Brain microvascular endothelial cell (primary cell): ENCODE results near the gene RGMB.

Source experiments
- DNase-seq: peaks from one replicate; pipeline ENCODE4 v3.0.0-alpha.2; 2020
- H3K27ac ChIP-seq: fragments of 250-450 bp; sonication (Bioruptor Pico); 2 replicates; pipeline ENCODE4 v1.5.1; 2020; ENCODE audit warnings: mild to moderate bottlenecking, moderate library complexity
- H3K27me3 ChIP-seq: fragments of 250-450 bp; sonication (Bioruptor Pico); replicated peaks from 2 replicates; pipeline ENCODE4 v1.5.1; 2020; ENCODE audit warnings: mild to moderate bottlenecking
- H3K36me3 ChIP-seq: fragments of 250-450 bp; sonication (Bioruptor Pico); replicated peaks from 2 replicates; pipeline ENCODE4 v1.5.1; 2020; ENCODE audit warnings: mild to moderate bottlenecking
- H3K4me3 ChIP-seq: 2 replicates; pipeline ENCODE4 v1.5.1; 2011; ENCODE audit warnings: low read depth, mild to moderate bottlenecking, control low read depth, low read length, moderate library complexity
- in situ Hi-C: cut with HindIII; loops from 2 replicates; pipeline ENCODE4 v1.10.0; 2017; ENCODE audit warnings: low sequenced_read_pairs, low pct_ligation_motif_present
- TF ChIP-seq, protein P1 (sequence below): IDR thresholded peaks from 2 replicates; pipeline ENCODE4 v1.5.1; 2011; ENCODE audit warnings: low read depth, mild to moderate bottlenecking, moderate library complexity, low read length, control low read depth, inconsistent platforms; ENCODE audit errors: missing control alignments

RGMB gene

GRCh38 chr5:98813755-98814154, 40.3 kb downstream of the RGMB start:
- no peak overlapping the region for H3K27ac ChIP-seq
- no peak overlapping the region for H3K4me3 ChIP-seq
- H3K36me3 ChIP-seq: no peaks in the 10 kb centered on the region
- no peak for DNase-seq
- in situ Hi-C loops: no loop called here
- H3K27me3 ChIP-seq: no peaks in the 10 kb centered on the region
- TF ChIP-seq, protein P1, sequence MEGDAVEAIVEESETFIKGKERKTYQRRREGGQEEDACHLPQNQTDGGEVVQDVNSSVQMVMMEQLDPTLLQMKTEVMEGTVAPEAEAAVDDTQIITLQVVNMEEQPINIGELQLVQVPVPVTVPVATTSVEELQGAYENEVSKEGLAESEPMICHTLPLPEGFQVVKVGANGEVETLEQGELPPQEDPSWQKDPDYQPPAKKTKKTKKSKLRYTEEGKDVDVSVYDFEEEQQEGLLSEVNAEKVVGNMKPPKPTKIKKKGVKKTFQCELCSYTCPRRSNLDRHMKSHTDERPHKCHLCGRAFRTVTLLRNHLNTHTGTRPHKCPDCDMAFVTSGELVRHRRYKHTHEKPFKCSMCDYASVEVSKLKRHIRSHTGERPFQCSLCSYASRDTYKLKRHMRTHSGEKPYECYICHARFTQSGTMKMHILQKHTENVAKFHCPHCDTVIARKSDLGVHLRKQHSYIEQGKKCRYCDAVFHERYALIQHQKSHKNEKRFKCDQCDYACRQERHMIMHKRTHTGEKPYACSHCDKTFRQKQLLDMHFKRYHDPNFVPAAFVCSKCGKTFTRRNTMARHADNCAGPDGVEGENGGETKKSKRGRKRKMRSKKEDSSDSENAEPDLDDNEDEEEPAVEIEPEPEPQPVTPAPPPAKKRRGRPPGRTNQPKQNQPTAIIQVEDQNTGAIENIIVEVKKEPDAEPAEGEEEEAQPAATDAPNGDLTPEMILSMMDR: no peak

GRCh38 chr5:98816582-98817222, 43.2 kb downstream of the RGMB start:
- DNase-seq: no peak
- H3K36me3 ChIP-seq: no peaks in the 10 kb centered on the region
- H3K27me3 ChIP-seq: no peaks in the 10 kb centered on the region
- TF ChIP-seq, protein P1: no peak
- H3K4me3 ChIP-seq: no peak overlapping the region
- in situ Hi-C loops: no loop called here
- H3K27ac ChIP-seq: no peak overlapping the region

DNA sequence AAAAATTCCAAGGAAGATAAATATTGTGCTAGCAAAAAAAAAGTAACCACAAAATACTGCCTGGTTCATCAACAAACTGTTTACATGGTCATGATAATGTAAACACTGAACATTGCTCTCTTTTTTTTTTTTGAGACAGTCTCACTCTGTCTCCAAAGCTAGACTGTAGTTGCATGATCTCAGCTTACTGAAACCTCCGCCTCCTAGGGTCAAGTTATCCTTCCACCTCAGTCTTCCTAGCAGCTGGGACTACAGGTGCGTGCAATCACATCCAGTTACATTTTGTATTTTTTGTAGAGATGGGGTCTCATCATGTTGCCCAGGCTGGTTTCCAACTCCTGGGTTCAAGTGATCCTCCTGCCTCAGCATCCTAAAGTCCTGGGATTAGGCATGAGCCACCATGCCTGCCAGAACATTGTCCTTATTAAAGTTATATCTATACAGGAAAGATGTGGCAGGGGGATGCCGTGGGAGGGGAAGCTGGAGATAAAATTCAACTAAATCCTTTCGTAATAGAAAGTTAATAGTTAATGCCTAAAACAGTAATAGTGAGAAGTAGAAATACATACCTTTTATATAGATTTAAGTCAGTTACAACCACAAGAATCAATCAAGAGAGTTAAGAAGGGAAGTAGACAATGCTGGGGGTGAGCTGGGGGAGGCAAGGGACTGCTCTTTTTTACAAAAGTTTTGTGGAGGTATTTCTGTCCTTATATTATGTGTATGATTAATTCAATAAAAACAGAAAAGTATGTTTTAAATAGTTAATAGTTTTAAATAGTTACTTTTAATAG, 52.3 kb downstream of the RGMB start:
- in situ Hi-C loops: no loop called here
- H3K27me3 ChIP-seq: no peaks in the 10 kb centered on the region
- TF ChIP-seq, protein P1: no peak
- no peak overlapping the region for H3K27ac ChIP-seq
- no peaks in the 10 kb centered on the region for H3K36me3 ChIP-seq
- DNase-seq: no peak
- H3K4me3 ChIP-seq: no peak overlapping the region

GRCh38 chr5:98827161-98827560, 53.7 kb downstream of the RGMB start:
- H3K27me3 ChIP-seq: no peaks in the 10 kb centered on the region
- H3K36me3 ChIP-seq: no peaks in the 10 kb centered on the region
- H3K4me3 ChIP-seq: no peak overlapping the region
- TF ChIP-seq, protein P1: peak; percentile 48
- DNase-seq: peak; percentile 27
- no peak overlapping the region for H3K27ac ChIP-seq
- in situ Hi-C loops: no loop called here

- TF ChIP-seq, protein P1: no peak
- Histone ChIP-seq H3K27me3 (no peaks in the 10 kb centered on the region), H3K4me3 (no peak overlapping the region), H3K27ac (no peak overlapping the region), H3K36me3 (no peaks in the 10 kb centered on the region)
- DNase-seq: no peak
- in situ Hi-C loops: no loop called here
Observed at GRCh38 chr5:98827588-98828284, 54.3 kb downstream of the RGMB start.
